ENCODE results near the gene ZSWIM8.

GRCh38 chr10:73838827-73839226 is 53.4 kb downstream of the ZSWIM8 start:
- TF ChIP-seq, protein P1, sequence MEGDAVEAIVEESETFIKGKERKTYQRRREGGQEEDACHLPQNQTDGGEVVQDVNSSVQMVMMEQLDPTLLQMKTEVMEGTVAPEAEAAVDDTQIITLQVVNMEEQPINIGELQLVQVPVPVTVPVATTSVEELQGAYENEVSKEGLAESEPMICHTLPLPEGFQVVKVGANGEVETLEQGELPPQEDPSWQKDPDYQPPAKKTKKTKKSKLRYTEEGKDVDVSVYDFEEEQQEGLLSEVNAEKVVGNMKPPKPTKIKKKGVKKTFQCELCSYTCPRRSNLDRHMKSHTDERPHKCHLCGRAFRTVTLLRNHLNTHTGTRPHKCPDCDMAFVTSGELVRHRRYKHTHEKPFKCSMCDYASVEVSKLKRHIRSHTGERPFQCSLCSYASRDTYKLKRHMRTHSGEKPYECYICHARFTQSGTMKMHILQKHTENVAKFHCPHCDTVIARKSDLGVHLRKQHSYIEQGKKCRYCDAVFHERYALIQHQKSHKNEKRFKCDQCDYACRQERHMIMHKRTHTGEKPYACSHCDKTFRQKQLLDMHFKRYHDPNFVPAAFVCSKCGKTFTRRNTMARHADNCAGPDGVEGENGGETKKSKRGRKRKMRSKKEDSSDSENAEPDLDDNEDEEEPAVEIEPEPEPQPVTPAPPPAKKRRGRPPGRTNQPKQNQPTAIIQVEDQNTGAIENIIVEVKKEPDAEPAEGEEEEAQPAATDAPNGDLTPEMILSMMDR (IDR thresholded peaks at IDR 0.05): no peak
- TF ChIP-seq EP300 (IDR thresholded peaks at IDR 0.05): no peak
- TF ChIP-seq POLR2AphosphoS5 (IDR thresholded peaks at IDR 0.05): no peak
- no peak for TF ChIP-seq POLR2A (IDR thresholded peaks at IDR 0.05)
